GM12801 (cell line): ENCODE results near the gene ARPP21.

Source experiments
- CTCF ChIP-seq: IDR thresholded peaks from one replicate; pipeline ENCODE4 v1.5.1; 2011; ENCODE audit warnings: control low read depth; ENCODE audit not compliant: insufficient read length; ENCODE audit errors: extremely low read depth

The ARPP21 gene

DNA sequence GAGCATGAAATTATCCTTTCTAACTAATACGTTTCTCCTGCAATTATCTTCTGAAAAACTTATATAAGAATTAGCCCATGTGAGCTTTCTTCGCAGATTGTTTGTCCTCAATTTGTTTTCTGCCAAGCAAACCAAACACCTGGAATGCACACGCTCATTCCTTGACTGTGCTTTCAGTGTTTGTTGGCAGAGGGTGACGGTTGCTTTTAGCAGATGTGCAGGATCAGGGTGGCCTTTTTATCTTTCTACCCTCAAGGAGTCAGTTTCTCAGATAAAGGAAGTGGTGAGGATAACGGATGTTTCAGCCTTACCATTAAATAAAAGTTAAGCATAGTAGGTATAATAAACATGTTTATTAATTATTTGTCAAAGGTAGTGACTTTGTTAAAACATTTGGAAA, 15.2 kb downstream of the ARPP21 start:
- no peak for TF ChIP-seq CTCF

DNA sequence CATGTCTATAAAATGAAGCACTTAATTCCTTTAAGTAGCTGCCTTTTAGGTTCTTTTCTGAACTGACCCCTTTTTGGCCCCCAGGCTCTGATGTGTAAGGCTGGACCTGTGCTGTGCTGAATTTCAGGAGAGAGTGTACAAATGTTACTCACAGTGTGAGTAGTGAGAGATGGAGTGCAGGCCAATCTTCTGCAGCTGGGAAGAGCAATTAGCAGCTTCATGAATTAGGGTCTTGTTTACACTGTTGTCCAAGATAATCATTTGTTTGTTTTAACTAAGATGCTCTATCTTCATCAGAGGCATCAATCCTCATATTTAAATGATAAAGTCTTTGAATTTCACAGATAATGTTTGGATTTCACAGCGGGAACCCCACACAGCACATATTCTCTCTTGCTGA, 19.4 kb downstream of the ARPP21 start:
- TF ChIP-seq CTCF = no peak

DNA sequence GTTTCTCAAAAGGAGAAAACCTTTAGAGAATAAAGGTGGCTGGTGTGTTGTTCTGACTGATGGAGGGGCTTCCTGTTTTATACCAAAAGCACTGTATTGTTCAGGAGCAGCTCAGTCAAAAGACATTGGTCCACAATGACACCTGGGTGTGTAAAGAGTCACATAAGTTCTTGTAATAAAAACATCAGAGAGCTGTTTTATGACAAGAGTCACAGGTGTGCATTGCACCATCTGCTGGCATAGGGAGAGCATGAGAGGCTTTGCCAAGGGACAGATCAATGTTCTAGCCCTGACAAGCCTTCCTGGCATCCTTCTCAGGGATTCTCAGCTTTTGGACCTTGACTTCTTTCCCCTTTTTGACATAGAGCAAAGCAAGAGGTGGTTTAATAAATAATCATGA, 20.4 kb downstream of the ARPP21 start:
- no peak for TF ChIP-seq CTCF

- no peak for TF ChIP-seq CTCF
Measured at GRCh38 chr3:35663471-35663870, 24.1 kb downstream of the ARPP21 start.

- no peak for TF ChIP-seq CTCF
Measured at GRCh38 chr3:35664460-35664919, 25.2 kb downstream of the ARPP21 start.

DNA sequence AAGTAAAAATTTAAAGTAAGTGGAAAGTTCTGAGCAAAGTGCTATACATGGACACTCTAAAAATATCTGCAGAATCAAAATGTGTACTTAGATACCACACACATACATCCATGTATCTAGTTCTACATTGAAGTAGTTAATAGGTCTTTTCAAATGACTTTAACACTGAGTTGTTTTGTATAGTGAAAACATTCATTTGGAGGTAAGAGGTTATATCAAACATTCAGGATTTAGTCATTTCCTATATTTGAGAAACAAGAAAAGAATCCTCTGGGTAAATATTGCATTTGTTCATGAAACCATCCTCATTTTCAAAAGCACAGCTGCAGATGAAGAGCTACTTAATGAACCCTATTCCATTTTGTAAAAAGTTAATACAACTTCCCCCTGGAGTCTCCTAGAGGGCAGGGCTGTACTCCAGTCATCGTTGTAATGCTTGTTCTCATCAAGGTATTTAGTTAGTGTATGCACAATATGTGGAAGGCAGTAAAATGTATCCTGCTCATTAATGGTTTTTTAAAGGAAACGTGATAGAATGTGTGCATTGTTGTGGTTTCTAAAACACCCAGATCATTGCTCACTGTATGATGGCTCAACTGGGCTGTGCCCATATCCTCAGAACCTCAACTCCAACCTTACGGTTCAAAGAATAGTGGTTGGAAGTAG, 26.2 kb downstream of the ARPP21 start:
- TF ChIP-seq CTCF = no peak

GRCh38 chr3:35666888-35667287, 27.6 kb downstream of the ARPP21 start:
- no peak for TF ChIP-seq CTCF
